ENCODE data around the gene PLEKHS1. TPM values are rescaled to one million over a fixed set of nuclear protein-coding genes. Genes with fewer than 3 reads are reported as not detected.
"Not testable (repeated sequence)": the region's sequence is repeated elsewhere in the genome, so short reads cannot be mapped to it uniquely, and the experiment has no call there.

The PLEKHS1 gene

DNA sequence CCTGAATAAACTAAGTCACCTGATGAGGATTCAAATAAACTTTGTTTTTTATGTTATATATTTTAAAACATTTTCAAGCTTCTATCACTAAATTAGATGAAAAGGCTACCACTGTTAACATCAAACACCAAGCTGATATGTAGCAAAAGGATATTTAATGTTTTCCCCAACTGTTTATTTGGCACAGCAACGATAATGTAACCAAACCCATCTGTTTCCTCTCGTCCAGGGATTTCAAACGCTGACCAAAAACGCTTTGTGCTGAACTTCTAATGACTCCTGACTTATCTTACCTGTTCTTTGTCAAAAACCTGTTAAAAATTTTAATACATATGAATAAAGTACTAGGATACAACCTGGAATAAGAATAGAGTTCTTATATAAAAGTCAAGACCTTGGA, 71.9 kb downstream of the PLEKHS1 start:
- Histone ChIP-seq H3K27ac (replicated peaks) (no peak overlapping the region), H3K4me3 (replicated peaks; ENCODE audit: insufficient read depth, low read length) (no peak overlapping the region), H3K27me3 (ENCODE audit: insufficient read depth, poor library complexity, severe bottlenecking) (no peaks in the 10 kb centered on the region)
- TF ChIP-seq SPI1 (IDR thresholded peaks at IDR 0.05; ENCODE audit: borderline replicate concordance, low read depth) (no peak), POLR2AphosphoS5 (IDR thresholded peaks at IDR 0.05; ENCODE audit: low read depth) (no peak), GABPA (IDR thresholded peaks at IDR 0.05; ENCODE audit: low read depth) (no peak)
- TF ChIP-seq, protein P1, sequence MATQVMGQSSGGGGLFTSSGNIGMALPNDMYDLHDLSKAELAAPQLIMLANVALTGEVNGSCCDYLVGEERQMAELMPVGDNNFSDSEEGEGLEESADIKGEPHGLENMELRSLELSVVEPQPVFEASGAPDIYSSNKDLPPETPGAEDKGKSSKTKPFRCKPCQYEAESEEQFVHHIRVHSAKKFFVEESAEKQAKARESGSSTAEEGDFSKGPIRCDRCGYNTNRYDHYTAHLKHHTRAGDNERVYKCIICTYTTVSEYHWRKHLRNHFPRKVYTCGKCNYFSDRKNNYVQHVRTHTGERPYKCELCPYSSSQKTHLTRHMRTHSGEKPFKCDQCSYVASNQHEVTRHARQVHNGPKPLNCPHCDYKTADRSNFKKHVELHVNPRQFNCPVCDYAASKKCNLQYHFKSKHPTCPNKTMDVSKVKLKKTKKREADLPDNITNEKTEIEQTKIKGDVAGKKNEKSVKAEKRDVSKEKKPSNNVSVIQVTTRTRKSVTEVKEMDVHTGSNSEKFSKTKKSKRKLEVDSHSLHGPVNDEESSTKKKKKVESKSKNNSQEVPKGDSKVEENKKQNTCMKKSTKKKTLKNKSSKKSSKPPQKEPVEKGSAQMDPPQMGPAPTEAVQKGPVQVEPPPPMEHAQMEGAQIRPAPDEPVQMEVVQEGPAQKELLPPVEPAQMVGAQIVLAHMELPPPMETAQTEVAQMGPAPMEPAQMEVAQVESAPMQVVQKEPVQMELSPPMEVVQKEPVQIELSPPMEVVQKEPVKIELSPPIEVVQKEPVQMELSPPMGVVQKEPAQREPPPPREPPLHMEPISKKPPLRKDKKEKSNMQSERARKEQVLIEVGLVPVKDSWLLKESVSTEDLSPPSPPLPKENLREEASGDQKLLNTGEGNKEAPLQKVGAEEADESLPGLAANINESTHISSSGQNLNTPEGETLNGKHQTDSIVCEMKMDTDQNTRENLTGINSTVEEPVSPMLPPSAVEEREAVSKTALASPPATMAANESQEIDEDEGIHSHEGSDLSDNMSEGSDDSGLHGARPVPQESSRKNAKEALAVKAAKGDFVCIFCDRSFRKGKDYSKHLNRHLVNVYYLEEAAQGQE (IDR thresholded peaks at IDR 0.05; ENCODE audit: insufficient replicate concordance, low read depth) = no peak
- TF ChIP-seq, protein P2, sequence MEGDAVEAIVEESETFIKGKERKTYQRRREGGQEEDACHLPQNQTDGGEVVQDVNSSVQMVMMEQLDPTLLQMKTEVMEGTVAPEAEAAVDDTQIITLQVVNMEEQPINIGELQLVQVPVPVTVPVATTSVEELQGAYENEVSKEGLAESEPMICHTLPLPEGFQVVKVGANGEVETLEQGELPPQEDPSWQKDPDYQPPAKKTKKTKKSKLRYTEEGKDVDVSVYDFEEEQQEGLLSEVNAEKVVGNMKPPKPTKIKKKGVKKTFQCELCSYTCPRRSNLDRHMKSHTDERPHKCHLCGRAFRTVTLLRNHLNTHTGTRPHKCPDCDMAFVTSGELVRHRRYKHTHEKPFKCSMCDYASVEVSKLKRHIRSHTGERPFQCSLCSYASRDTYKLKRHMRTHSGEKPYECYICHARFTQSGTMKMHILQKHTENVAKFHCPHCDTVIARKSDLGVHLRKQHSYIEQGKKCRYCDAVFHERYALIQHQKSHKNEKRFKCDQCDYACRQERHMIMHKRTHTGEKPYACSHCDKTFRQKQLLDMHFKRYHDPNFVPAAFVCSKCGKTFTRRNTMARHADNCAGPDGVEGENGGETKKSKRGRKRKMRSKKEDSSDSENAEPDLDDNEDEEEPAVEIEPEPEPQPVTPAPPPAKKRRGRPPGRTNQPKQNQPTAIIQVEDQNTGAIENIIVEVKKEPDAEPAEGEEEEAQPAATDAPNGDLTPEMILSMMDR (IDR thresholded peaks at IDR 0.05; ENCODE audit: insufficient read depth, low read length) = no peak
- no peak for DNase-seq (ENCODE audit: low read depth in 1 of 2, low spot score in 1 of 2)

DNA sequence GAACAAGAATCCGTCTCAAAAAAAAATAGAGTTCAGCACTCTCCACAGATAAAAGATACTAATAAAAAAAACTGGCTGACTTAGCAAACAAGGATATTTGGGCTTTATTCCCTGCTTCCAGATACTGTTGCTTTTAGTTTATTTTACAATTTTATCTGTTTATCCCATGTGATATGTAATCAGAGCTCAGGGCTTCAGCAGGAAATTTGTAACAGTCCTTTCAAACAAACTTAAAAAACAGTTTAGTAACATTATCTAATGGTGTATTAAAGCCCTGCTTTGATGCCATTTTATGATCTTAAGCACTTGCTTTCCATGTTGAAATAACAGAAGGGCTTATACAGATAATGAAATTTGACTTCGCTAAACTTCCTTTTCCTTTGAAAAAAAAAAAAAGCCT, 74.3 kb downstream of the PLEKHS1 start:
- H3K27ac ChIP-seq (replicated peaks) = no peak overlapping the region
- H3K27me3 ChIP-seq (ENCODE audit: insufficient read depth, poor library complexity, severe bottlenecking) = no peaks in the 10 kb centered on the region
- no peak overlapping the region for H3K4me3 ChIP-seq (replicated peaks; ENCODE audit: insufficient read depth, low read length)
- TF ChIP-seq GABPA (IDR thresholded peaks at IDR 0.05; ENCODE audit: low read depth) (no peak), SPI1 (IDR thresholded peaks at IDR 0.05; ENCODE audit: borderline replicate concordance, low read depth) (no peak), POLR2AphosphoS5 (IDR thresholded peaks at IDR 0.05; ENCODE audit: low read depth) (no peak)
- TF ChIP-seq, protein P2 (IDR thresholded peaks at IDR 0.05; ENCODE audit: insufficient read depth, low read length) = no peak
- TF ChIP-seq, protein P1 (IDR thresholded peaks at IDR 0.05; ENCODE audit: insufficient replicate concordance, low read depth) = no peak
- DNase-seq (ENCODE audit: low read depth in 1 of 2, low spot score in 1 of 2) = no peak

DNA sequence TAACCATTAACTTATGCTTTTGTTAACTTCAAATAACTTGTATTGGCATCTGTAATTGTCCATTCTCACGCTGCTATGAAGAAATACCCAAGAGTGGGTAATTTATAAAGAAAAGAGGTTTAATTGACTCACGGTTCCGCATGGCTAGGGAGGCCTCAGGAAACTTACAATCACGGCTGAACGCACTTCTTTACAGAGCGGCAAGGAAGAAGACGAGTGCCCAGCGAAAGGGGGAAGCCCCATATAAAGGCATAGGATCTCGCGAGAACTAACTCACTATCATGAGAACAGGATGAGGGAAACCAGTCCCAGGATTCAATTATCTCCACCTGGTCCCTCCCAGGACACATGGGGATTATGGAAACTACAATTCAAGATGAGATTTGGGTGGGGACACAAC, 77.1 kb downstream of the PLEKHS1 start:
- not testable (repeated sequence) for H3K4me3 ChIP-seq (replicated peaks; ENCODE audit: insufficient read depth, low read length); H3K27ac ChIP-seq (replicated peaks); DNase-seq (ENCODE audit: low read depth in 1 of 2, low spot score in 1 of 2); H3K27me3 ChIP-seq (ENCODE audit: insufficient read depth, poor library complexity, severe bottlenecking)

Small RNAs within 50 kb of the gene (microRNA-seq; reads per million reads assigned to microRNA genes)
- not detected for gene MIR4483

All from HL-60 (cell line).